HG03342 (cell line): Measurements from ENCODE around the gene CYB5R2.
A peak's percentile ranks its signal among the peaks of the same experiment; 100 is the strongest.
"Not testable (repeated sequence)": the region's sequence is repeated elsewhere in the genome, so short reads cannot be mapped to it uniquely, and the experiment has no call there.

Source experiments
- ATAC-seq: cut with Tn5 transposase; IDR thresholded peaks from one replicate; pipeline ENCODE4 v1.9.1; 2021; ENCODE audit warnings: mild to moderate bottlenecking, moderate library complexity; ENCODE audit not compliant: unreplicated experiment

The CYB5R2 gene

DNA sequence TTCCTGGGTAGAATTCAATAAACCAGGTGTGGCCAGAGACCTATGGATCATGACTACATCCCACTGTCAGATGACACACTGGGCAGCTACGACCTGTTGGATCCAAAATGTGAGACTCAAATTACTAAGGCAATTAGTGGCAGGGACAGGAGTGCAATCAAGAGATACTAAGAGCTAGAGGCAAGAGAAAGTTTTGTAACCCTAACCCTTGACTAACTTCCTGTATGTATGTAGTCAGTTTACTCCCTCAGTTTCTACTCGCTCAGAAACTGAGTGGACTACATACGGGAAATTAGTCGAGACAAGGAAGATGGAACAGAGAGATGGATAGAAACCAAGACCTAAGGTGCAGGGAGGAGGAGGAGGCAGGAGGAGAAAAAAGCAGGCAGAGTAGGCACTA, 2.7 kb downstream of the CYB5R2 start:
- no peak for ATAC-seq

DNA sequence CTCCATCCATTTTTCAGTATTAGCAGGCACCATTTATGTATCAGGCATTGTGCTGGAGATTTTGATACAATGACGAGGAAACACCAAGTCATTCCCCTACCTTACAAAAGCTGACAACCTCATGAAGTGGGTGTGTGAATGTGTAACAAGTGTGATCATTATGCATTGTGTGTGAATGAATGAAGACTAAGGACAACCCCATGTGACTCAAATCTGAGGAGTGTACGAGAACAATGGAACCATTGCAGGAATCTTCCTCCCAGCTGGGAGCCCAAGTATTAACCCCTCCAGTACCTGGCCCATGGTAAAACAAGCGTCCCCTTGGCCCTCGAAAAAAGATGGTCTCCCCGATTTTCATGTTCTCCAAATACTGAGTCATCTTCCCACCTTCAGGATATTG, 4.4 kb downstream of the CYB5R2 start:
- no peak for ATAC-seq

DNA sequence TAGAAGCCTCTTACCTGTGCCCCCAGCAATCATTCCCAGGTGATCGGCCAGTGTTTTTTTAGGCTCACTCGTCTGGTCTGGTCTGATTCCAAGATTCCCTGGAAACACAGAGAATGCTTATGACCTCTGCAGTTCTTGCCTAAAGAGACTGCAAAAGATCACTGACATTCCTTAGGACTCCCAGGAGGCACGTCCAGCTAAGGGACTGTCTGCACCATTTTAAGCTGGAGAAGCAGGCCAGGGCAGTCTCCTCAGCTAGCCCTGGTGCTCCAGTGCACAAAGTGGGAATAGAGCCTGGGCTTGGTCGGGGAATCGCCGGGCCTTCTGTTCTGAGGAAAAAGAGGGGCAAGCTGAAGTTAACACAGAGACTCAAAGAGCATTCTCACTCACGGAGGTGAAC, 4.8 kb downstream of the CYB5R2 start:
- no peak for ATAC-seq

DNA sequence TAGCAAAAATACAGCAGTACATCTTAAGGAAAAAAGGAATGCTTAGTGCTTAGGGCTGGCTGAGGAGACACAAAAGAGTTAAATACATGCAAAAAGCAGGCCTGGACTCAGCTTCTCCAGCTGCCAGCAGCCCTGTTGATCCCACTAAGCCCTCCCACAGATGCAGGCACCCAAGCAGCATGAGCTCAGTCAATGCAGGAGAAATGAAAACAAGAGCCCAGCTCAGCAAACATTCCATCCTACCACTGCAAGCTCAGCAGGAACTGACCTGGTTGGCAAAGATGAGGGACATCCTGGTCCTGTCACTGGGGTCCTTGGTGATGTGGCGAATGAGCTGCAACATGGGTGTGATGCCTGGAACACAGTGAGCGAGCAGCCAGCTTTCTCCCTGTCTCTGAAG, 5.8 kb downstream of the CYB5R2 start:
- no peak for ATAC-seq

DNA sequence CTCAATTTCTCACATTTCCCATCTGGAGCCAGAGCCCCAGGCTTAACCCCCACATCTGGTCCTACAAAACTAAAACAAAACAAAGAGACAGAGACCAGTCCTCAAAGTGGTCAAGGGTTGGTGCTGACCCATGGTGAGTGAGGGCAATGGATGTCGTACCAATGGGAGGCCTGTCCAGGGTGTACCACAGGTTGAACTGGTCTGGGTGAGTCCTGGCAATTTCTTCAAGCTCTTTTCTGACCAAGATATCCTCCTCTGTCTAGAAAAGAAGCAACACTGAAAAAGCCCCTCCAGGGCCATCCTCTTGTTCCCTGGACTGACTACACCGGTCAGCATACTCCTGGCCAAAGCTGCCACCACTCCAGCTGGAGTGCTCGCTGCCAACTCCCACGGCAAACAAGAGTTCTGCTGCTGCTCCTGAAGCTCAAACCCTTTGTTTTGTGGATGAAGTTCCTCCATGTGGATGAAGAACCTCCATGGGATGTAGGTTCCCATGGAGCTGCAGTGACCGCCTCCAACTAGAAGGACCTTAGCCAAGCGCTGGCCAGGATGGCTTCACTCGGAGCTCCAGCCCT, 6.9 kb downstream of the CYB5R2 start:
- no peak for ATAC-seq

DNA sequence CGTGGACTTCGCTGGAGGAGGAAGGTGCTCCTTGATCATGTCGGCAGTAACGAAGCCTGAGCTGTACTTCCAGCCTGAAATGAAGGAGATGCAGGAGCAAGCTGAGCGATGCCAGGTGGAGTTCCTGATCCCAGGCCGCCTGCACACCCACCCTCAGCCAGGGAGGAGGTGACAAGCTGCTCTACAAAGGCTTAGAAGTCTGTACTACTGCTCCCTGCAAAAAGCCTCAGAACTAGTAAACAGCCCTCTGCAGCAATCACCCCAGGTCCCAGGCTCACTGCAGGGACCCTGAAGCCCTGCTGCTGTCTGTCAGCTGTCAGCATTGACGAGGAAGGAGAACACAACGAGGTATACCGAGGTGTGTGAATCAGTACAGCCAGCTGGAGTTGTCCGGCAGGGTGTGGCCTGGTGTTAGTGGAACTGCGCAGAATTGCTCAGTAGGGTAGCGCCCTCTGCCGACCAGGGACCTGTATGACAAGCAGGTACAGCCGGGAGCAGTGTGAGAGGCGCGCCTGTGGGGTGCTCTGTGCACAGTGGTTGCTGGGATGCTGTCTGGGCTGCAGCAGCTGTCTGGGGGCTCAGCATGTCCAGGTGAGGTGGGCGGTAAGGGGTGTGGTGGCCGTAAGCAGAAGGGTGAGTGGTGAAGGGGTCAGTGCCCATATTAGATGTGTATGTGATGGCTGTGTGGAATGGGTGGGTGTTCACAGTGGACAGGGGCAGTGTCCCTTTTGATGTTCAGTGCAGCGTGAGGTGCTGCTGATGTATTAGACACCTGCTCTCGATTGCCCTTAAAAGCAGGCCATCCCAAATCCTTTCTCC, 7.6 kb downstream of the CYB5R2 start:
- ATAC-seq = peak; percentile 98

DNA sequence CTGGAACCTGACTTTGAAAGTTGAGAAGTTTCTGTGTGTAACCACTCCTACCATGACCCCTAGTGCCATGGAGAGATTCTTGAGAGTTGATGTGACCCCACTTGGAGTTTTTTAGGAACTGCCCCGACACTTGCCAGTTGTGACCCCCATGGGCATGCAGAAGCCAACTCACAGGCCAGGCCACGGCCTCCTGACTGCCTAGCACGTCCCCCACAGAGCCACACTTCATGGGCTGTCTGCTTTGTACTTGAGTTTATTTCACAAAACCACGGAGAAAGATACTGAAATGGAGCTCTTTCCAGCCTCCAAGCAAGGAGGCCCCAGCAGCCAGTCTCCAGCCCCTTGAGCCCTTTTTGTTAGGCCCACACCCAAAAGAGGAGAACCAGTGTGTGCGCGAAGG, 8.4 kb downstream of the CYB5R2 start:
- no peak for ATAC-seq

DNA sequence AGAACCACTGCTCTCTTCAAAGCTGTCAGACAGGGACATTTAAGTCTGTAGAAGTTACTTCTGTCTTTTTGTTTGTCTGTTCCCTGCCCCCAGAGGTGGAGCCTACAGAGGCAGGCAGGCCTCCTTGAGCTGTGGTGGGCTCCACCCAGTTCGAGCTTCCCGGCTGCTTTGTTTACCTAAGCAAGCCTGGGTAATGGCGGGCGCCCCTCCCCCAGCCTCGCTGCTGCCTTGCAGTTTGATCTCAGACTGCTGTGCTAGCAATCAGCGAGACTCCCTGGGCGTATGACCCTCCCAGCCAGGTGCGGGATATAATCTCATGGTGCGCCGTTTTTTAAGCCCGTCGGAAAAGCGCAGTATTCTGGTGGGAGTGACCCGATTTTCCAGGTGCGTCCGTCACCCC, 9.8 kb downstream of the CYB5R2 start:
- not testable (repeated sequence) for ATAC-seq

DNA sequence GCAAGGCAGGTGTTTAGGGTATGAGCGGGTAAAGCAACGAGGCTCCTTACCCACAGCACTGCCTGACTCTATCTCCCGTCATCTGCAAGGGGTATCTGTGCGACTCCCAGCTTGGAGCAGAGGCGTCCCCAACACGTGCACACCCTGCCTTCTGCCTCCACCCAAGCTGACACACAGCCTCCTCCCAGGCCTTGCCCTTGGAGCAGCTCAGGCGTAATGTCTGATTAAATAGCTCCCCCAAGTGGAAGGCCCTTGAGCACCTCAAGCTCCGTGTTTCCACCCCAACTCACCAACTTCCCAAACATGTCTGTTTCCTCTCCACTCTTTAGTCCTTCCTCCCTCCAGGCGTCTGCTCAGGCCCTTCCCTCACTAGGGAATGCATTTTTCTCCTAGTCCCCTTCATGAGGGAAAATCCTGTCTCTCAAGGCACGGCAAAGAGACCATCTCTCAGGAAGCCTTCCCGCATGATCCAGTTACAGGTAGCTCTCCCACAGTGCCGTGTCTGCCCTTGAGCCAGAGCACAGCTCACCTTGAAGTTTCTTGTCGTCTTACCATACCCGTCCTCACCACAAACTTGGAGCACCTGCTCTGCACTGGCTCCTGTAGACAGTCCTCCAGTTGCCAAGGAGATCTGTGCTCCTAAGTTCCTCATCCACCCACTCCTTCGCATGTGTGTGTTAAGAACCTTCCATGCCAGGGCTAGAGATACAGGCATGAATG, 15.8 kb downstream of the CYB5R2 start:
- ATAC-seq = no peak

DNA sequence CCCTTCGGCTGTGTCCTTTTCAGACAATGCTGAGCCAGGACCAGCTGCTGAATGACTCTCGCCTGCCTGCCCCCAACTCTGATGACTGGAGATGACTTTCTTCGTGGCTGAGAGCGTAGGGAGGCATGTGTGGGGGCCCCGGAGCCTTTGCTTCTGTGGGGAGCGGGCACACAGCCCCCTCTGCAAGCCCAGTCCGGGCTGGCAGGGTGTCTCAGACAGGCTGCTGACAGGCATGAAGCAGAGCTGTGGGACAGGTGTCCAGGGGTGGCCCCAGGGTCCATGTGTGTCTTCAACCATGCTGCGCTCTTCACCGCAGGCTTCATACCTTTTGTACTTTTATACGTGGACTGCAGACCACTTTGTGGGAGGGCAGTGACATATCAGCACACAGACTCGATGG, 16.6 kb downstream of the CYB5R2 start:
- ATAC-seq = no peak

DNA sequence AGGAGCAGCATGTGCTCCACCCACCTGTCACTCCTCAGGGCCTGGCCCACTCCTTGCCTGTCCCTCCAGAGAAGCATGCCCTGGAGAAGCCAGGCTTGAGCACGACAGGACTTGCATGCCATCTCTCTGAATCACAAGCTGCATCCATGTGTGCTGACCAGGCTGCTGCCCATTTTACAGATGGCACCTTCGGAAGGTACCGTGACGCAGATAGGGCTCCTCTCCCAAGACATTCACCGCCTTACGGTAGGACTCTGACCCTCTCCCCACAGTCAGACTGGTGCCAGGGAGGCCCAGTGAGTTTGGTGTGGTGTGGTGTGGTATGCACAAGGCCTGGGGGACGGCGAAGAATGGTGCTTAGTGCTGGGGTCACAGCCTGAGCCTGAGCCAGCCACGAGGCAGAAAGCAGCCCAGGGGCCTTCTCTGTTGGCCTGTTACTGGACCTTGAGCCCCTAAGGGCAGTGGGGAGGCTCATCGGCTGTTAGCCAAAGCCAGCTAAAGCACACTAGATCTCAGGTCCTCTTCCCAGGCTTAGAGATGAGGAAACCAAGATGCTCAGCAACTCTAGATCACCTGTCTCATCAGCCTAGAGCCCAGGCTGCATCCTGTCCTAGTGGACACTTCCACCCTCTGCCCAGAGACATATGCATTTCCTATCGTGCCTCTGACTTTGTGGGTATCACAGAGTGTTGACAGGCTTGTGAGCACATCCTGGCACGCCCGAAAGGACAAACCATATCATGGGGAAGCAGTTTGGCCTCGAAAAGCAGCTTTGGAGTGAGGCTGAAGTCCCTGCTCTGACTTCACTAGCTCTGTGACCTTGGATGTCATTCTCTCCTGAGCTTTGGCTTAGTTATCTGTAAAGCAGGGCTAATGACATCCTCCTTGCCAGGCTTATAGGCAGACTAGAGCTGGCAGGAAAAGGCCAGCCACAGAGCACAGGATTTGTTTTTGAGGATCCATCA, 17.8 kb downstream of the CYB5R2 start:
- no peak for ATAC-seq

DNA sequence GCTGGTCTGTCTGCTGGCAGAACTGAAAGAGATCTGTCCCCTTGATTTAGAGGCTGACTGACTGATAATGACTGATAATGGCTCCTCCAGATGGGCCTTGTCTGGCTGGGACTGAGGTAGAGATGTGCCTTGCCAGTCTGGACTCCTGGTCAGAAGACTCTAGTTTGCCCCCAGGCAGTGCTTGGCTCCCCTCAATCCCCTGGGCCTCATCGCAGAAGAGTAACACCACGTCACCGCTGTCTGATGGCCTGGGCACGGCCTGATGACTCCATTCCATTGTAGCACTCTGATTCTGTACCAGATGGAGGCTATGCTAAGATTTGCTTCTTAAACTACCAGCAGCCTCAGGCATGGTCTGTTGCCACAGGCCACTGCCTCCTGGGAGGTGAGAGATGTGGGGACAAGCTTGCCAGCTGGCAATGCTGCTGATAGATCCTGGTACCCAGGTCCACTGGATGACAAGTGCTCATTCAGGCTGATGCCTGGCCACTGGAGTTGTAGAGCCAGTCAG, 19.1 kb downstream of the CYB5R2 start:
- no peak for ATAC-seq

DNA sequence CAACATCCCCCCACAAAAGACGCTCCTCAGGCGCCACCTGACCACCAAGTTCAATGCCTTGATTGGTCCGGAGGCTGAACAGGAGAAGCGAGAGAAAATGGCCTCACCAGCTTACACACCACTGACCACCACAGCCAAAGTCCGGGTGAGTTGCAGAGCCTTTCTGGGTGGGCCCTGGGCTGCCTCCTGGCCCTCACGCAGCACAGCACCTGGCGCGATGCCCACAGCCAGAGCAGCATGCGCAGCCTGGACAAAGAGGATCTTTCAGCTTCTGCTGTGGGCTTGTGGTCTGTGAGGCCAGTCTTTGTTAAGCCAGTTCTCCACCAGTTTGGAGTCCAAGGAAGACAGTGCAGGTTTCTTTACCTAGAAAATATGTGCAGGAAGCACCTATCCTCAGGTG, 21.6 kb downstream of the CYB5R2 start:
- no peak for ATAC-seq

DNA sequence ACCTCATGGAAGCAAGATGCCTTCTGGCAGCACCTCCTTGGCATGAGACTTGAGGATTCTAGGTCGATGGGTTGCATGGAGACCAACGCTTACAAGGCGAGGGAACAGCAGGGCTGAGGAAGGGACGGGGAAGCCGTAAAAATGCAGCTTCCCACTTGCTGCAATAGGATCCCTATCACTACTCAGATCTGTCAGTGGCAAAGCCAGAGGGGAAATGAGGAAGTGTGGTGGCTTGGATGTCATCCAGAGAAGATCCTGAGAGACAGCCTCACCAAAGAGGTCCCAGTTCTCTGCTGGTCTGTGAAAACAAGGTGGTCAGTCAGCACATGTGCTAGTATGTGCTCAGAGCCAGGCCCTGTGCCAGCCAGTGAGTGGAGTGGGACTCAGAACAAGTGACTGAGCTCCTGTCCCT, 22.2 kb downstream of the CYB5R2 start:
- ATAC-seq = no peak

DNA sequence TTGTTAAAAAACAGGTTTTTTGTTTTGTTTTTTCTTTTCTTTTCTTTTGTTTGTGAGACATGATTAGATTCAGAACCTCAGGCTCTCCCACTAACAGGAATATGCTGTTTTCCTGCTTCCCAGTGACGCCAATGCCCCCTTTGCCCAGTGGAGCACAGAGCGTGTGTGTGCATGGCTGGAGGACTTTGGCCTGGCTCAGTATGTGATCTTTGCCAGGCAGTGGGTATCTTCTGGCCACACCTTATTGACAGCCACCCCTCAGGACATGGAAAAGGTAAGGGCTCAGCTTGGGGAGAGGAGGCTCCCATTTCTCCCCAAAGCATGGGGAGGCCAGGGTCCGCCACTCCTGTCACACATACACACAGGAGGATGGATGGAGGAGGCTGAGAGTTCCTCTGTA, 25.0 kb downstream of the CYB5R2 start:
- ATAC-seq = no peak

DNA sequence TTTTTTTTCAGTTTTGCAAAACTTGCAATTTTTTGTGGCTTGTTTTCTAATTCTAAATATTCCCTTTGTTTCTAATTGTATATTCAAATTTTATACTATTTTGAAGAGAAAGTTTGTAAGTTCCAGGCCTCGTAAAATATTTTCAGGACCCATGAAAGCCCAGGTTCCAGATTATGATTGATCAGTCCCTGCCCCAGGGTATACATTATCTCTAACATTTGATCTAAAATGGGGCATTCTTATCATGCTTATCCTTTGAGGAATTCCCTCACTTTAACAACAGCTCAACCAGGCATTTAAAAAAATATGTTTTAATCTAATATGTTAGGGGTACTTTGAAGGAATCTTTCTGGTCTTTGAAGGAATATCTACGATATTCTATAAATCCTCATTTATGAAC, 26.4 kb downstream of the CYB5R2 start:
- no peak for ATAC-seq

DNA sequence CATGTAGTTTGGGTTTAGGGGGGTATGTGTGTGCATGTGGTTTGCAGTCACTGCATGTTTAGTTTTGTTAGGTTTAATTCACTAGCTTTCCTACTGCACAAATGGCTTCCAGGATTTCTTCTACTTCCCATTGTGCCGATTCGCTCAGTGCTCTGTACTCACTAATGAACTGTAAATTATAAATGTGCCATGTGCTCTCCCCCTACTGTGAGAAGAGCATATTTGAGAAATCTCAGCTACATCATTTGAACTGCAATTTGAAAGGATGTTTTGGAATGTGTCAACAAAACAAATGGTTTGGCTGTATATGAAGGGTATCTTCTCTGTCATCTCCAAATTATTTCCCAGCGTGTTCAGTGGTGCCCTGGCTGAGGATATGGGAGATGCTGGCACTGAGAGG, 28.1 kb downstream of the CYB5R2 start:
- no peak for ATAC-seq

DNA sequence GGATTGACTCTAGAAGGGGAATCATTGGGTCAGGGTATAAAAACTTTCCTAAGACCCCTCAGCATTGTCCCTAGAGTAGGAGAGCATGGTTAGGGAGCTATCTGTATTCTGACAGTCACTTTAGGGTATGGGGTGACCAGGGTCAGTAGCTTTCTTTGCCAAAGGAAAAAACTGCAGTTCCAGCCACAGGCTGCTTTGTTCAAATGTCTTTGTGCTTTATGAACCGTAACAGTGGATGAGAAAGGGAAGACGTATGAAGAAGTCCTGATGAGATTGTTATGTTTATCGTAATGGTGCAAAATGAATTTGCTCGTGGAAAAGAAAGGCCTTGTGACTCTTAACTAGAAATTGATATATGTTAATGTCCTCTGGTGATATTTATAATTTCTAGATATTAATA, 30.0 kb downstream of the CYB5R2 start:
- no peak for ATAC-seq

DNA sequence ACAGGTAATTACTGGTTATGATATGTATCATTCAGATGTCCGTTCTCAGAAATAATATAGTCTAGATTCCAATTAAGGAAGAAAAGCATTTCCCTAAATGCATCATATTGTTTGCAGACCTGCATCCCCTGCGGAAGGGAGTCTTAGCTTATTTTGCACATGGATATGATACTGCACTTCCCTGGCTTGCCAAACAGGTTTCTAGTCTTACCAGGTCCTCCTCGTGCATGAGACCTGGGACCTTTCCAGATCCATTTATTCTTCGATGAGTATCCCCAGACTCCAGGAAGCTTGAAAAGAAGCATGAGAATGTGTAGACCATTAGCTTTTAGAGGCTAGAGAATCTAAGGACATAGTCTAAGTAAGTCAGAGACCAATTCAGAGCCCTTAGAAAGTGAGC, 30.6 kb downstream of the CYB5R2 start:
- no peak for ATAC-seq

DNA sequence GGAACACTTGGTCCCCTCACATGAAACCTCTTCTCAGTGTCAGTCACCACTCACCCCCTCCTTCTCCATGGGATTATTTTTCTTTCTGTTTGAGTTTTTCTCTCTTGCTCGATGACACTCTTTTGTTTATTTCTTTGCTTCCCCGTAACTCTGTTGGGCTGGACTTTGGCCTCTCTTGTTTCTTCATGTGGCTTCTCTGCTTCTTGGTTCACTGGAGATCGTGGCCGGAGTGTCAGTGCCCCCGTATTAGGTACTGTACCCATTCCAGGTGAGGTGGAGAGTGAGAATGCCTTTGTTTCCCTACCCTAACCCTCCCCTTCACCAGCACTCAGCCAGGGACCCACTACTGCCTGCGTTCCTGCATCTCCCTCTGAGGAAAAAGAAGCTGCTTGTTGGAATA, 32.5 kb downstream of the CYB5R2 start:
- ATAC-seq = no peak

DNA sequence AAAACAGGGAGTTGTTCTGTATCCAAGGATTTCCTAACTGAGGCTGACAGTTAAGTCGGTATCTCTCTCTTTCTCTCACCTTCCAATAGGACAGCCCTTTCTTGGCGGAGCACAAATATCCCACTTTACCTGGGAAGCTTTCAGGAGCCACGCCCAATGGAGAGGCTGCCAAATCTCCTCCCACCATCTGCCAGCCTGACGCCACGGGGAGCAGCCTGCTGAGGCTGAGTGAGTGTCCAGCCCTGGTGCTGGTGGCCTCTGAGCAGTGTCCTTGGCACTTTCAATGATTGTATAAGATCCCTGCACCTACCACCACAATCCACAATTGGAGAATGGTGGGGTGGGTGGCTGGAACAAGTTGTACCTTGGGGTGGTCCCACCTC, 33.7 kb downstream of the CYB5R2 start:
- ATAC-seq = no peak
